ENCODE results near the gene UVRAG. TPM values are rescaled to one million over a fixed set of nuclear protein-coding genes. Genes with fewer than 3 reads are reported as not detected.

The UVRAG gene
- total and polyA plus RNA-seq, 2 of the 13 experiments (the other 11 are each of a cell fraction or from before 2014, with no cell fraction given), result 9.7 to 17.3 TPM

GRCh38 chr11:76030286-76030685 is 215.3 kb downstream of the UVRAG start:
- Histone ChIP-seq H3K4me1 (ENCODE audit: insufficient read depth, low read length) (peaks cover 13% of the 10 kb centered on the region; the same call in 1 of the 2 replicates), H4K20me1 (ENCODE audit: insufficient read depth, low read length) (no peaks in the 10 kb centered on the region), H3K9me3 (ENCODE audit: low read length) (no peaks in the 10 kb centered on the region), H3K79me2 (ENCODE audit: insufficient read depth, low read length) (no peaks in the 10 kb centered on the region), H3K4me2 (ENCODE audit: low read depth, low read length) (no peak overlapping the region), H3K27ac (ENCODE audit: extremely low read length, insufficient read depth, low read length) (no peak overlapping the region), H3K4me3 (replicated peaks in 1 of 3; ENCODE audit: insufficient read depth in 1 of 3, low read depth in 2 of 3, low read length in 3 of 3) (no peak overlapping the region), H3K9ac (ENCODE audit: insufficient read depth, low read depth, low read length) (no peak overlapping the region), H2AFZ (ENCODE audit: low read length) (no peak overlapping the region), H3K27me3 (ENCODE audit: control insufficient read depth in 1 of 2, insufficient read depth in 2 of 2, low read length in 2 of 2) (no peaks in the 10 kb centered on the region), H3K36me3 (replicated peaks in 1 of 2; ENCODE audit: control insufficient read depth in 1 of 2, insufficient read depth in 2 of 2, low read length in 2 of 2) (peaks cover 1 to 6% of the 10 kb centered on the region in 2 experiments; a peak in 2 of 5 replicates)
- in situ Hi-C loops (cut with HindIII; ENCODE audit: extremely low pct_ligation_motif_present, low pct_unique_long_range_greater_than_20kb), result no loop called here
- intact Hi-C loops (cut with micrococcal nuclease; ENCODE audit: unreplicated experiment), result no loop called here
- DNase-seq (ENCODE audit: low spot score) (peak; percentile 54), ATAC-seq (no peak; the same call in 2 of the 3 replicates), FAIRE-seq (no peak)
- 77% methylated on average over 5 of the region's 5 CpGs for WGBS (ENCODE audit: low lambda C conversion rate)
- no TSS peak for BruUV-seq (replicated peaks)
- ChIA-PET POLR2A (no interaction called here), CTCF (ENCODE audit: low intra/inter-chr PET ratio, low total read pairs) (no interaction called here)
- TF ChIP-seq FOSL2 (CRISPR knock-in tag; IDR thresholded peaks at IDR 0.05) (0 out of 2 replicates have a peak, but pooled peaks have one; percentile 21), SOX5 (CRISPR knock-in tag; IDR thresholded peaks at IDR 0.05; ENCODE audit: borderline replicate concordance) (peak; percentile 57; the same call in 1 of the 2 replicates), SOX13 (IDR thresholded peaks at IDR 0.05) (no peak), SOX13 (CRISPR knock-in tag; conservative IDR thresholded peaks at IDR 0.05 in 1 of 2, IDR thresholded peaks at IDR 0.05 in 1 of 2) (peak in 1 of 2 experiments; percentile 33; a peak in 1 of 4 replicates), FOXA3 (CRISPR knock-in tag; IDR thresholded peaks at IDR 0.05) (peak; percentile 46; the same call in 1 of the 2 replicates), ZNF253 (CRISPR knock-in tag; IDR thresholded peaks at IDR 0.05; ENCODE audit: borderline replicate concordance) (no peak), HMGXB3 (CRISPR knock-in tag; IDR thresholded peaks at IDR 0.05; ENCODE audit: borderline replicate concordance) (no peak), ARID5B (CRISPR knock-in tag; IDR thresholded peaks at IDR 0.05) (0 out of 2 replicates have a peak, but pooled peaks have one; percentile 48), FOSL1 (CRISPR knock-in tag; IDR thresholded peaks at IDR 0.05; ENCODE audit: borderline replicate concordance) (0 out of 2 replicates have a peak, but pooled peaks have one; percentile 26), ZEB1 (IDR thresholded peaks at IDR 0.05; ENCODE audit: insufficient replicate concordance, low read depth) (no peak)

Data from HepG2 (cell line).